Mucosa of rectum (tissue), 2 donors: ENCODE measurements around the gene SDSL.
A peak's percentile ranks its signal among the peaks of the same experiment; 100 is the strongest.

Experiments
- H3K27ac ChIP-seq, 2 donors: one replicate each; pipeline ENCODE4 v1.7.0; 2013; ENCODE audit warnings: inconsistent platforms in 2 of 2, low read depth in 2 of 2, low read length in 2 of 2
- H3K27me3 ChIP-seq, 2 donors: one replicate each; pipeline ENCODE4 v1.7.0; 2013; ENCODE audit warnings: low read length in 2 of 2; ENCODE audit not compliant: control insufficient read depth in 2 of 2, insufficient read depth in 2 of 2
- H3K36me3 ChIP-seq, 2 donors: one replicate each; pipeline ENCODE4 v1.7.0; 2013; ENCODE audit warnings: low read length in 2 of 2; ENCODE audit not compliant: control insufficient read depth in 2 of 2, insufficient read depth in 2 of 2
- H3K4me1 ChIP-seq, 2 donors: one replicate each; pipeline ENCODE4 v1.7.0; 2013; ENCODE audit warnings: low read length in 2 of 2, mild to moderate bottlenecking in 1 of 2; ENCODE audit not compliant: control insufficient read depth in 2 of 2, insufficient read depth in 2 of 2
- H3K4me3 ChIP-seq, 2 donors: one replicate each; pipeline ENCODE4 v1.7.0; 2013; ENCODE audit warnings: low read length in 2 of 2
- H3K9ac ChIP-seq, 2 donors: one replicate each; pipeline ENCODE4 v1.7.0; 2013; ENCODE audit warnings: low read length in 2 of 2, low read depth in 1 of 2, mild to moderate bottlenecking in 1 of 2
- H3K9me3 ChIP-seq, 2 donors: one replicate each; pipeline ENCODE4 v1.7.0; 2013; ENCODE audit warnings: low read length in 2 of 2; ENCODE audit not compliant: control insufficient read depth in 2 of 2
- donor health status: healthy.
- donor health status: Normal muscosa, but diverticular disease.

The SDSL gene

DNA sequence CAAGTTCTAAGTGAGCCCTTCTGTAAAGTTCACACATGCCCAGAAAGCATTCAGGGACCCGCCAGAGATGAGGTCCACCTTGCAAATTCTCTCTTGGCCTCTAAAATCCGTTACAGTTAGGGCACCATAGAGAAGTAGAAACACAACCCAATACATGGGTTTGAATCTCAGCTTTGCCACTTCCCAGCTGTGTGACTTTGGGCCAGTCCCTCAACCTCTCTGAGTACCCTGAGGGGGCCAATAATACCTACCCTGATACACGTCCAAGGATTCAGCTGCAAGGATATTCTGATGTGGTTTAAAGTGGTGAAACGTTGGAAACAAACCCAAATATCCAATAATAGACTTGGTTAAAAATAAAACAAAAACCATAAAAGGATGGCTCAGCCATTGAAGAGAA lies 37.8 kb downstream of the SDSL start:
- peaks cover 17 to 31% of the 10 kb centered on the region in 2 donors for H3K27me3 ChIP-seq
- H3K9me3 ChIP-seq, result no peaks in the 10 kb centered on the region
- H3K36me3 ChIP-seq, result no peaks in the 10 kb centered on the region
- no peak overlapping the region for H3K27ac ChIP-seq
- no peak overlapping the region for H3K4me3 ChIP-seq
- no peak overlapping the region for H3K9ac ChIP-seq
- peaks cover 3% of the 10 kb centered on the region in 2 donors for H3K4me1 ChIP-seq

DNA sequence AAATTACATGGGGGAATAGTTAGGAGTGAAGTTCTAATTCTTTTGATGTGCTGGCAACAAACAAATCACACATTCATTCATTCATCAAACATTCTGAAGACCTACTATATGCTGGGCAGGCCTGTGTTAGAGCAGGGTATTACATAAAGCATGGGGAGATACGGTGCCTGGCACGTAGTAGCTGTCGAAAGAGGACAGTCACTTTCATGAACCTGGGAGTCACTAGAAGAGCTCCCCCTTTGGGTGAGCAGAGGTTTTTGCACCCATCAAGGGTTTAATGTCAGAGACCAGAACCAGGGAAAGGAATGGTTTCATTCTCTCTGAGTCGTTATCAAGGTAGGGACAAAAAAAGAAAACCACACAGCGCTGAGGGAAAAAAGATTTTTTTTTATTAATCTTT lies 39.5 kb downstream of the SDSL start:
- Histone ChIP-seq H3K27me3 (peaks cover 31 to 45% of the 10 kb centered on the region in 2 donors), H3K4me3 (no peak overlapping the region)

DNA sequence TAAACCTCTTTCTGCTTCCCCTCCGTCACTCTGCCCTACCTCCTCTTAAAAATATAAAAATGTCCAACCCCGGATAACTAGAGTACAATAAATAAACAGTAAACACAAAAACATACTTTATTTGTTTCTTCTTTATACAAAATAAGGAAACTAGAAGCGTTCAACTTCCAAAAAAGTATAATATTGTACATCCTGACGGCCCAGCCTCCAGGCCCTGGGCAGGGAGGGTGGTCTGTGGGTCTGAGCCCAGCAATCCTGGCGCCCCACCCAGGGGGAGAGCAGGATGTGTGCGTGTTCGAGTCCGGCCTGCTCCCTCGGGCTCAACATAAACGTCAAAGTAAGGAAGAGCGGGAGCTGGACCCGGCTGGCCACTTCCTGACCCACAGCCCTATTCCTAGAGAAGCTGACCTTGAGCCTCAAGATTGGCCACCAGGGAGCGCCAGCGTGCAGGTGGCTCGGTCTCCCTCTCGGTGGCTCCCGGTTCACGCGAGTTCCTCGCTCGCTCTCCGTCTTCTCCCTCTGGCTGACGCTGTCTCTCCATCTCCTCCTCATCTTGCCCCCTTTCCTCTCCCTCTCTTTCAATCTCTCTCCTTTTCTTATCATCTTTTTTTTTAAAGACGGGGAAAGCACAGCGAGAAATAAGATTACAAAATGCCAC lies 40.1 kb downstream of the SDSL start:
- Histone ChIP-seq H3K9ac (no peak overlapping the region), H3K27me3 (peaks cover 36 to 49% of the 10 kb centered on the region in 2 donors), H3K27ac (no peak overlapping the region), H3K36me3 (no peaks in the 10 kb centered on the region), H3K4me1 (peaks cover 3 to 4% of the 10 kb centered on the region in 2 donors), H3K4me3 (peak overlapping the region; percentile 55 to 59), H3K9me3 (no peaks in the 10 kb centered on the region)

More for the DNA sequence above, 39.5 kb downstream of the SDSL start:
- Histone ChIP-seq H3K9ac (no peak overlapping the region), H3K27ac (no peak overlapping the region), H3K36me3 (no peaks in the 10 kb centered on the region), H3K9me3 (no peaks in the 10 kb centered on the region), H3K4me1 (peaks cover 3% of the 10 kb centered on the region in 2 donors)

DNA sequence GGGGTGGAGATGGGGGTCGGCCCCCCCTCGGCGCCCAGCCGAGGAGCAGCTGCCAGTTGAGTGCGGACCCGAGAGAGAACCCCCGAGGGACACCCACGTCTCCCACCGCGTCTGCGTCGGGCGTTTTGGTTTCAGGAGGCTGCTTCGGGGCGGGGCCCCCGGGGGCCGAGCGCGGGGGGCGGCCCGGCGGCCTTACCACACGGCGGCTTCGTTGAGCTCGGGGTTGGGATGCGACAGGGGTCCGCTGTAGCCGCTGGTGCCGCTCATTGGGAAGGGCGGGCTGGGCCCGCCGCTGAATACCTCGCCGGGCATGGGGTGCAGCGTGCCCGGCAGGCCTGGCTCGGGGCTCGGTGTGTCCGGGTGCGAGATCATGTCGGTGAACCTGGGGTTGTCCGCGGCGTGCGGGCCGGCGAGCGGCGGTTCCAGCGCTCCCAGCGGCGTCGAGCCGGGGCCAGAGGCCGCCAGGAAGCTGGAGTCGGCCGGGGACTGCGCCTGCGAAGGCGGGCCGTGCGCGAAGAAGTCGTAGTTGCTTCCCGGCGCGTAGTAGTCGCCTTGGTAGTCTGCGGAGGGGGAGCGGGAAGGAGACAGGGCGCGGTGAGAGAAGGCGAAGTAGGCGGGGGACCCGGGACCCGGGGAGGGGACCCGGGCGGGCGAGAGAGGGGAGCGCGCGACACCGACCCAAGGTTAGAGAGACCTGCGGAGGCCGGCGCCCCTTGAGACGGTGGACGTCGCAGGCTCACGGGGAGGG lies 41.0 kb downstream of the SDSL start:
- H3K27me3 ChIP-seq, result peaks cover 39 to 55% of the 10 kb centered on the region in 2 donors
- no peaks in the 10 kb centered on the region for H3K9me3 ChIP-seq
- no peaks in the 10 kb centered on the region for H3K36me3 ChIP-seq
- no peak overlapping the region for H3K4me3 ChIP-seq
- no peak overlapping the region for H3K9ac ChIP-seq
- no peak overlapping the region for H3K27ac ChIP-seq
- H3K4me1 ChIP-seq, result peaks cover 5 to 9% of the 10 kb centered on the region in 2 donors

DNA sequence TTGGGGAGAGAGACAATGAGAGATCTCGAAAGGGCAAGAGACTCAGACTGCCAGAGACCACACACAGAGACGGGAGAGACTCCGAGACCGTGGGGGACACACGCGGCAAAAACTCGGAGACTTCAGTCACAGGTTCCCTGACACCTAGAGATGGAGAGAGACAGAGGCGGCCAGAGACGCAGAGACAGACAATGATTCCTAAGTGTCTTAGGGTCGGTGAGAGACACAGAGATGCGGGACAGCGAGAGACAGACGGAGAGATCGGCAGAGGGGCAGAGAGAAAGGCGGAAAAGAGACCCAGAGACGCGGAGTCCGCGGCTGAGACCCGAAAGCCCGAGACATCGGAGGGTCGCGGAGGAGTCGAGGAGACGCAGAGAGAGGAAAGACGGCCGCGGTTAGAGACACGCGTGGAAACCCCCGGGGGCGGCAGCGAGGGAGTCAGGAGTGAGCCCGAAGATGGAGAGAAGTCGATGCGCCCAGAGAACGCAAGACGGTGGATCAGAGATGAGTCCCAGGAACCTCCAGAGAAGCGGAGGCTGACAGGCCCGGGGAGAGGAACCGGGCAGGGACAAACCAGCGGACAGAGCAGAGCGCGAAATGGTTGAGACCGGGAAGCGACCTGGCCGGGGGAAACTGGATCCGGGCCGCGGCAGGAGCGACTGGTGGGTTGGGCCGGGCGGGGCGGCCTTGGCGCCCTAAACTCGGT lies 41.7 kb downstream of the SDSL start:
- Histone ChIP-seq H3K27me3 (peaks cover 45 to 62% of the 10 kb centered on the region in 2 donors), H3K4me3 (no peak overlapping the region)

DNA sequence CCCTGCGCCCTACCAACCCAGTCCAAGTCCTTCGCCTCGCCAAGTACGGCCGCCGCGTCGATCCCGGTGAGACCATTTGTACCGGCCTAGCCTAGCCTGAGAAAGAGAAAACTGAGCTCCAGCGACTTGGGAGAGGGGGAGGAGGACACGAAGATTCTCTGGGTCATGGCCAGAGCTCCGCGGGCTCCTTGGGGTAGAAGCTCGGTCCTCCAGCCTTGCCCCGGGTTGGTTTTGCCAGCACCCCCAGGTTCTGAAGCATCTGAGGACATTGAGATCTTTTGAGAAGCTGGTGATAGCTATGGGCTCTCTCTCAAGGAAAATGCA lies 42.2 kb downstream of the SDSL start:
- H3K9ac ChIP-seq, result no peak overlapping the region
- H3K27ac ChIP-seq, result no peak overlapping the region
- H3K27me3 ChIP-seq, result peaks cover 50 to 63% of the 10 kb centered on the region in 2 donors
- peaks cover 5 to 10% of the 10 kb centered on the region in 2 donors for H3K4me1 ChIP-seq
- H3K36me3 ChIP-seq, result no peaks in the 10 kb centered on the region
- no peaks in the 10 kb centered on the region for H3K9me3 ChIP-seq
- H3K4me3 ChIP-seq, result no peak overlapping the region

More for the DNA sequence above, 41.7 kb downstream of the SDSL start:
- no peaks in the 10 kb centered on the region for H3K9me3 ChIP-seq
- H3K9ac ChIP-seq, result no peak overlapping the region
- H3K4me1 ChIP-seq, result peaks cover 5 to 10% of the 10 kb centered on the region in 2 donors
- H3K36me3 ChIP-seq, result no peaks in the 10 kb centered on the region
- H3K27ac ChIP-seq, result no peak overlapping the region

DNA sequence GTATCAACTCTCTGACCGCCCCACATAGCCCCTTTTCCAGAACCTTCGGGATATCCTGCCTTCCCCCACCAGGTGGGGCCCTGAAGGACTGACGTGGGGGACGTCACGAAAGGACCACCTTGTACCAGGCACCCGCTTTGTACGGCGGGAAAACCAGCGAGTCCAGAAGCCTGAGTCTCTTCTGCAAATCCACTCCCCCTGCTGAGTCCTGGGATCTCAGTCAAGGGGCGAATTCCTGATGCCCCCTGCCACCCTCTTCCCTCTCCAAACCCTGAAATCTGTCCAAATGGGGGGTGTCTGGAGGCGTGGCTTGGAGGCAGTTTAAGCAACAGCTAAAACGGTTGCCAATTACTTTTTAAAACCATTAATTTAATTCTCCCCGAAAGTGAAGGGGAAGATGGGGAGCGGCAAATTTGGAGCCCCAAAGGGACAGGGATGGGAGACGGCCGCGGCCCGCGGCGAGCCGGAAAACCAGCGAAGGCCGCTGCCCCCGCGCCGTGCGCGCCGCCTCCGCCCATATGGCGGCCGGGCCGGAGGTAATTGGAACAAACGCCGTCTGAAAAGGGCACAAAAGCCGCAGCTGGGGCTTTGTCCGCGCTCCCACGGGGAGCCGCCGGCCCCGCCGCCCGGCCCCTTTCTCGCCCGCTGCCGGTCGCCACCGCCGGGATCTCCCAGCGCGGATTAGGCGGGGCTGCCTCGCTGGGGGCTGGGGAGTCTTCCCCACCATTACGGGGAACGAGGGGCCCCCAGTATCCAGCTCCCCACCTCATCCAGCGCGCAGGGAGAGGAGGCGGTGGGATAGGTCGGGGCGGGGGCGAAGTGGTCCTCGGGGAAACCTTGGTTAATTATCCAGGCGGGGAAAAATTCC lies 42.9 kb downstream of the SDSL start:
- no peak overlapping the region for H3K27ac ChIP-seq
- peaks cover 5 to 10% of the 10 kb centered on the region in 2 donors for H3K4me1 ChIP-seq
- H3K4me3 ChIP-seq, result no peak overlapping the region

DNA sequence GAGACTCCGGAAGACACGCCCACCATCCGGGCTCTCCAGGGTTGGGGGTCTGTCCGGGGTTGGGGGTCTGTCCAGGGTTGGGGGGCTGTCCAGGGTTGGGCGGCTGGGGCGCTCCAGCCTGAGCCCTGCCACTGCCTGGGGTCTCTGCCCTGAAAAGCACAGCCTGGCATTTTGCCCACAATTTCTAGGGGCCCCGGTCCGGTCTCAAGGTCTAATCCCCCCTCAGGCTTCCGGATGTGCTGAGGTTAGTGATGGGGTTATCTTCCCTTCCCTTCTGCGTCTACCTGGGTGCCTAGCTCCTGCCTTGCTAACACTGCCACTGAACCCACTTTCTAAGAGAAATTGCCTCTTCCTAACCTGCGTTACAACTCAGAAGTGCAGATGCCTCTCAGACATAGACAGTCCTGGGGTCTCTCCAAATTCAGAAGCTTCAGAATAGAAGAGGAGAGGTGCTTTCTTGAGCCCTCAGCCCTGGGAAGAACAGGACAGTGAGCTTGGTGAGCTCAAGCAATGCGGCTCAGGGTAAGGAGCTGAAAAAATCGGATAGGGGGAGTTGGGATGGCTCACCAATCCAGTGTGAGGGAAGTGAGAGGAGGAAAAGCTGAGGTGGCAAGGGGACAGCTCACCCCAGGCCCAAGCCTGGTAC lies 43.8 kb downstream of the SDSL start:
- no peak overlapping the region for H3K4me3 ChIP-seq
- no peaks in the 10 kb centered on the region for H3K9me3 ChIP-seq
- H3K9ac ChIP-seq, result no peak overlapping the region
- H3K4me1 ChIP-seq, result peaks cover 5 to 10% of the 10 kb centered on the region in 2 donors
- H3K27me3 ChIP-seq, result peaks cover 63 to 75% of the 10 kb centered on the region in 2 donors
- H3K27ac ChIP-seq, result no peak overlapping the region
- H3K36me3 ChIP-seq, result no peaks in the 10 kb centered on the region

More for the DNA sequence above, 42.9 kb downstream of the SDSL start:
- peaks cover 56 to 69% of the 10 kb centered on the region in 2 donors for H3K27me3 ChIP-seq
- no peaks in the 10 kb centered on the region for H3K9me3 ChIP-seq
- H3K36me3 ChIP-seq, result no peaks in the 10 kb centered on the region
- no peak overlapping the region for H3K9ac ChIP-seq

DNA sequence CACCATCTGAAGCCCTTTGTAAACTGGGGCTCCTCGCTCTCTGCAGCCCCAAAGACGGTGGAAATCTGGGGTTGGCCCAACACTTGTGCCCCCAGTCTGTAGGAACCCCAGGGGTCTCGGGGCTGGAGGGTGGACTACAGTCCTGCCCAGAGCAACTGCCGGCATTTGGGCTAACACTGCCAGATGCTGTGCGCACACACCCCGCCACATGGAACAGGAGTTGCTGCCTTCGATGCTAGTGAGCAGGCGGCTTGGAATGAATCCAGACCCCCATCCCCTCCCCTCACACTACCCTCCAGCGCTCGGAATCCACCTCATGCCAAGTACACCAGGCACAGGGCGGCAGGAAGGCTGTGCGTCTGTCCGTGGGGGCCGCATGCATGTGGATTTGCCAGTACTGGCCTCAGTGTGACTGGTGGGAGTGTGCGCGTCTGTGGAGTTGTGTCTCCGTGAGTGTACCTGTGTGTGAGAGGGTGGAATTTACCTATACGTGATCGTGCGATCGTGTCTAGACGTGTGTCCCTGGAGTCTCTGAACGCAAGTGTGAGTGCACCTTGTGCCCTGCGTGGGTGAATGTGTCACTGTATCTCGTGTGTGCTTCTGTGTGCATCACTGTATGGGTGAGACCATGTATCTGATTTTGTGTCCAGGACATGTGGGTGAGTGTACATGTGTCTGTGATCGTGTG lies 44.4 kb downstream of the SDSL start:
- Histone ChIP-seq H3K9me3 (no peaks in the 10 kb centered on the region), H3K4me3 (no peak overlapping the region)

More for the DNA sequence above, 44.4 kb downstream of the SDSL start:
- peaks cover 5 to 10% of the 10 kb centered on the region in 2 donors for H3K4me1 ChIP-seq
- H3K36me3 ChIP-seq, result no peaks in the 10 kb centered on the region
- no peak overlapping the region for H3K27ac ChIP-seq
- no peak overlapping the region for H3K9ac ChIP-seq
- peaks cover 67 to 71% of the 10 kb centered on the region in 2 donors for H3K27me3 ChIP-seq
